Measurements from ENCODE around the gene MTF1. TPM values are rescaled to one million over a fixed set of nuclear protein-coding genes. Genes with fewer than 3 reads are reported as not detected.

MTF1 gene
- total RNA-seq, 4 donors from 2014 or later, result 6.1 to 9.0 (median 7.8) TPM

DNA sequence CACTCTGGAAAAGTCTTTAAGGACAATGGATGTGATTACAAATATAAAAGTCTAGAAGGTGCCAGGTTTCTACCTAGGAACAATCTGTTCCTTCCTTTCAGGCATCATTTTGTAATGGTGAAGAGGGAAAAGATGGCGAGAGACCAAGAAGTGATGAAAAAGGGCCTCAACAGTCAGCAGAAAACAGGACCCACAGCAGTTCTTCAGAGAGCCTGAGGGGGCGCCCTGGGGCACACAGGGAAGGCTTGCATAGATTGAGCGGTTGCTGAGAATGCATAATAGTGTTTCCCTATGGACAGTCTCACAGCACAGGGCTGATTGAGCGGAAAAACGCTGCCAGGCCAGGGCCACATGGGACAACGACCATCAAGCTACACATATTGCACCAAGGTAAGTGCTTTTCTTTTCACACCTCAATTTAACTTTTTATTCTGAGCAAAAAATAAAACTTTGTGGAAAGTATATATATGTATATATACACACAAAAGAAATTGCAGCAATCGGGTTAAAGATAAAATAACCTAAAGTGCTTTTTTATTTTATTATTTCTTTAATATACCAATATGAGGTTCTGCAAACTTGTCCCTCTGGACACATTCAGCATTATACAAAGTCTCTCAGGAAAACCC, 48.3 kb downstream of the MTF1 start:
- H3K27ac ChIP-seq, result no peak overlapping the region
- peak; percentile 23 to 64 for DNase-seq (ENCODE audit: low spot score in 2 of 2)
- no peaks in the 10 kb centered on the region for H3K27me3 ChIP-seq
- 26 to 27% methylated on average over 7 of the region's 7 CpGs for WGBS, 2 donors
- TF ChIP-seq, protein P1, sequence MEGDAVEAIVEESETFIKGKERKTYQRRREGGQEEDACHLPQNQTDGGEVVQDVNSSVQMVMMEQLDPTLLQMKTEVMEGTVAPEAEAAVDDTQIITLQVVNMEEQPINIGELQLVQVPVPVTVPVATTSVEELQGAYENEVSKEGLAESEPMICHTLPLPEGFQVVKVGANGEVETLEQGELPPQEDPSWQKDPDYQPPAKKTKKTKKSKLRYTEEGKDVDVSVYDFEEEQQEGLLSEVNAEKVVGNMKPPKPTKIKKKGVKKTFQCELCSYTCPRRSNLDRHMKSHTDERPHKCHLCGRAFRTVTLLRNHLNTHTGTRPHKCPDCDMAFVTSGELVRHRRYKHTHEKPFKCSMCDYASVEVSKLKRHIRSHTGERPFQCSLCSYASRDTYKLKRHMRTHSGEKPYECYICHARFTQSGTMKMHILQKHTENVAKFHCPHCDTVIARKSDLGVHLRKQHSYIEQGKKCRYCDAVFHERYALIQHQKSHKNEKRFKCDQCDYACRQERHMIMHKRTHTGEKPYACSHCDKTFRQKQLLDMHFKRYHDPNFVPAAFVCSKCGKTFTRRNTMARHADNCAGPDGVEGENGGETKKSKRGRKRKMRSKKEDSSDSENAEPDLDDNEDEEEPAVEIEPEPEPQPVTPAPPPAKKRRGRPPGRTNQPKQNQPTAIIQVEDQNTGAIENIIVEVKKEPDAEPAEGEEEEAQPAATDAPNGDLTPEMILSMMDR (IDR thresholded peaks at IDR 0.05), result peak; percentile 48 to 76 (median 61)
- TF ChIP-seq POLR2A (IDR thresholded peaks at IDR 0.05), result no peak
- peak in 1 of 2 donors; percentile 16 for TF ChIP-seq EP300 (IDR thresholded peaks at IDR 0.05)
- H3K36me3 ChIP-seq, result peaks cover 0 to 28% (median 3%) of the 10 kb centered on the region in 3 donors
- H3K4me1 ChIP-seq, result peaks cover 0 to 42% (median 23%) of the 10 kb centered on the region in 4 donors
- no peak overlapping the region for H3K4me3 ChIP-seq
- no peaks in the 10 kb centered on the region for H3K9me3 ChIP-seq

DNA sequence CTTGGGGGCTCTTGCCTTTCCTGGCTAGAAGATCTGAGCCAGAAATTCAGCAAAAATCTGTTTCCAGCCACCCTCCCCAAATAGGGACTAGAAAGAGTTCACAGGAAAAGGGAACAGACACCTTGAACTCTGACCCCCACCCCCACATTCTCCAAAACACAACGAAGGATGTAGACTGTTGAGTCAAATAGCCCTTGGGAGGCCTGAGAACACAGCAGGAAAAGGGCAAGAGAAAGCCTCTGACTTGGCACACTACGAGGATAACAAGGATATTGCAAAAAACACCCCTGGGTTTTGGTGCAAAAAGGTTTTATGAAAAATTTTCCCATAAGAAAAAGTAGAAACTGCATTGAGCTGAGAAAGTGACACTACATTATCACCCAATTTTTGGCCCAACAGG, 49.5 kb downstream of the MTF1 start:
- peak overlapping the region in 2 of 4 donors; percentile 94 to 97 for H3K27ac ChIP-seq
- peaks cover 0 to 28% (median 0%) of the 10 kb centered on the region in 3 donors for H3K36me3 ChIP-seq
- no peak overlapping the region for H3K4me3 ChIP-seq
- H3K27me3 ChIP-seq, result no peaks in the 10 kb centered on the region
- no peaks in the 10 kb centered on the region for H3K9me3 ChIP-seq
- H3K4me1 ChIP-seq, result peaks cover 0 to 54% (median 23%) of the 10 kb centered on the region in 4 donors
- WGBS, 2 donors, result 13 to 25% methylated on average over 2 of the region's 2 CpGs
- DNase-seq (ENCODE audit: low spot score in 2 of 2), result no peak
- TF ChIP-seq, protein P1 (IDR thresholded peaks at IDR 0.05), result no peak
- TF ChIP-seq EP300 (IDR thresholded peaks at IDR 0.05), result no peak
- no peak for TF ChIP-seq POLR2A (IDR thresholded peaks at IDR 0.05)

DNA sequence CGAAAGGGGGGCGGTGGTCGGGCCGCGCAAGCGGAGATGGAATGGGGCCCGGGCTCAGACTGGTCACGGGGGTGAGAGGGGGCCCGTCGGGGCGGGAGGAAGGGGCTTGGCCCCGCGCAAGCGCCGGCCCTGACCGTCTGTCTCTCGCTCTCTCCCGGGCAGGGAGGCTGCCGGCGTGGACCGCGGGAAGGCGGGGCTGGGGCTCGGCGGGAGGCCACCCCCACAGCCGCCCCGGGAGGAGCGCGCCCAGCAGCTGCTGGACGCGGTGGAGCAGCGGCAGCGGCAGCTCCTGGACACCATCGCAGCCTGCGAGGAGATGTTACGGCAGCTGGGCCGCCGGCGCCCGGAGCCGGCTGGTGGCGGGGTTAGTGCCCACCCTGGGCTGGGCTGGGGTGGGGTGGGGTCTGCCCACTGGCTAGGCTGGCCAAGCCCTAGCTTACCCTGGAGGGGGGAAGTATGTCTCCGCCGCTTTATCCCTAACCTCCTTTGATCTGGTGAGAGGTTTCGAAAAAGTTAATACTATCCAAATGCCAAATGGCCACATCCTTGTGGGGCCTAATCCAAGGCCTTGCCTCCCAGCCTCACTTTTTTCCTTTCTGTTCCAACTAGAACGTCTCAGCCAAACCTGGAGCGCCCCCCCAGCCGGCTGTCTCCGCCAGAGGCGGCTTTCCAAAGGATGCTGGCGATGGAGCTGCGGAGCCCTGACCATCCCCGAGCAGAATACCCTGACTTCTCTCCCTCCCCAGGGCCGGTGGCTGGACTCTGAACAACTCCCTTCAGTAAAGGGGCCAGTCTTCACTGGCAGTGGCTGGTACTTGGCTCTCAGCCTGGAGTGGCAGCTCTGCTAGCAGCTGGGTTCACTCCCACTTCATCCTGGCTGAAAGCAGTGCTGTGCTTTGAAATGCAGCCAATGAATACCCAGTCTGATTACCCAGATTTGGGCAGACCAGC, 50.7 kb downstream of the MTF1 start:
- 2 to 4% methylated on average over 18 to 30 of the region's 54 CpGs for WGBS, 2 donors
- TF ChIP-seq EP300 (IDR thresholded peaks at IDR 0.05), result no peak
- no peak for TF ChIP-seq POLR2A (IDR thresholded peaks at IDR 0.05)
- TF ChIP-seq, protein P1 (IDR thresholded peaks at IDR 0.05), result no peak
- Histone ChIP-seq H3K4me3 (peak overlapping the region; percentile 54 to 98 (median 76)), H3K27ac (peak overlapping the region; percentile 81 to 97 (median 96)), H3K27me3 (no peaks in the 10 kb centered on the region), H3K9me3 (no peaks in the 10 kb centered on the region), H3K36me3 (peaks cover 0 to 32% (median 4%) of the 10 kb centered on the region in 3 donors), H3K4me1 (peaks cover 0 to 55% (median 23%) of the 10 kb centered on the region in 4 donors)
- DNase-seq (ENCODE audit: low spot score in 2 of 2), result peak in 1 of 2 donors; percentile 15

DNA sequence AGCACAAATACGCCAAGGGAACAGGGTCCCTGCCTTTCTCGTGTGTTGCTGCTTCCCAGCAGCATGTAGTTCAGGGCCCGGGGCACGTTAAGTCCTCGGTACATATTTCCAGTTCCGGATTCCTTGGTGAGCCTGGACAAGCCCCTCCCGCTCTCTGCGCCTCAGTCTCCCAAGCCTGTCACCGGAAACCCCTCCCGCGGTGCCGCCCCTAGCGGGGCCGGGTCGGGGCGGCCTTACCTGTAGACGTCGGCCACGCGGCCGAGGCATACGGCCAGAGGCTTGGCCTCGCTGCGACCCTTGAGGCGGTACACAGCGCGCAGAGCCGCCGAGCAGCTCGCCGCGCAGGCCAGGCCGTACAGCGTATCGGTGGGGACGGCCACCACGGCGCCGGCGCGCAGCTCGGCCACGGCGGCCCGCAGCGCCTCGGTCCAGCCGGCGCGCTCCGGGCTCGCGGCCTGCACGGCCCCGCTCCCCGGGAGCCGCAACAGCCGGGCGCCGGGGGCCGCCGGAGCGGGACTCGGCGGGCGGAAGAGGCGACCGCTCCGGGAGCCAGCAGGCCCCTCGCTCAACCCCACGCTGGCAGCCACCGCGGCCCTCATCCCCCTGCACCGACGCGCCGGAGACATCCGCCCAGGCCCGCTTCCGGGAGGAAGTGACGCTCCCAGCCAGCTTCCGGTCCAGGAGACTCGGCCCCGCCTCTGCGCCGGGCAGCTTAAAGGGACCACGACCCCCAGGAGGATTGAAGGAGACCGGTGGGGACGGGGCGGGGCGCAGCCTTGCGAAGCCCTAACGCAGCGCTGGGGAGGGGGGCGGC, 51.6 kb downstream of the MTF1 start, which contains the start of the genes C1orf122 and YRDC:
TSS of gene C1orf122 (plus strand) at position 236 of the 814 bp plus-strand sequence. CDS start 615 bp downstream, outside the sequence.
TSS of gene YRDC (minus strand) at position 654 of the 814 bp plus-strand sequence. CDS start at position 626, 28 bp downstream.
- peak; percentile 81 to 90 for DNase-seq (ENCODE audit: low spot score in 2 of 2)

More for the DNA sequence above, 51.6 kb downstream of the MTF1 start, which contains the start of the genes C1orf122 and YRDC:
- Histone ChIP-seq H3K4me1 (peaks cover 0 to 55% (median 23%) of the 10 kb centered on the region in 4 donors), H3K27ac (peak within 1 kb of the TSS; percentile 81 to 97 (median 96)), H3K36me3 (peaks cover 0 to 40% (median 4%) of the 10 kb centered on the region in 3 donors), H3K27me3 (no peaks in the 10 kb centered on the region), H3K4me3 (peak within 1 kb of the TSS; percentile 54 to 98 (median 76)), H3K9me3 (no peaks in the 10 kb centered on the region)
- WGBS, 2 donors, result 0 to 1% methylated on average over 9 to 60 of the region's 95 CpGs
- TF ChIP-seq EP300 (IDR thresholded peaks at IDR 0.05) (peak; percentile 58 to 91), POLR2A (IDR thresholded peaks at IDR 0.05) (peak; percentile 45 to 56)
- TF ChIP-seq, protein P1 (IDR thresholded peaks at IDR 0.05), result no peak

All from tibial nerve (tissue), 4 donors.